Heart left ventricle (tissue), 16 donors: Measurements from ENCODE around the gene MXRA7. TPM values are rescaled to one million over a fixed set of nuclear protein-coding genes. Genes with fewer than 3 reads are reported as not detected.

Experiments
- ATAC-seq, 4 donors: fragments of 200-7000 bp; cut with Tn5 transposase; one replicate each; pipeline ENCODE4 v1.9.1; 2020 to 2022; ENCODE audit warnings: moderate library complexity in 4 of 4, mild to moderate bottlenecking in 3 of 4, moderate number of reproducible peaks in 1 of 4
- DNase-seq, 5 donors: peaks; one replicate each; pipeline ENCODE4 v3.0.0-alpha.2; 2020
- H3K27ac ChIP-seq, 12 donors: fragments of 200-600 bp; sonication (generic) in 4 of 12; one replicate each; pipeline versions ENCODE4 v1.5.0 to v1.8.0; 2016 to 2022; ENCODE audit warnings: mild to moderate bottlenecking in 2 of 12
- H3K27me3 ChIP-seq, 9 donors: fragments of 200-600 bp; sonication (generic) in 2 of 9; one replicate each; pipeline versions ENCODE4 v1.5.1 to v1.8.0; 2016 to 2022; ENCODE audit warnings: mild to moderate bottlenecking in 3 of 9
- H3K36me3 ChIP-seq, 9 donors: fragments of 200-600 bp; sonication (generic) in 2 of 9; one replicate each; pipeline versions ENCODE4 v1.5.0 to v1.8.0; 2018 to 2022; ENCODE audit warnings: mild to moderate bottlenecking in 2 of 9
- H3K4me1 ChIP-seq, 12 donors: fragments of 200-600 bp; sonication (generic) in 4 of 12; one replicate each; pipeline versions ENCODE4 v1.5.0 to v1.8.0; 2016 to 2022; ENCODE audit warnings: mild to moderate bottlenecking in 3 of 12
- H3K4me3 ChIP-seq, 12 donors: fragments of 200-600 bp; sonication (generic) in 4 of 12; one replicate each; pipeline versions ENCODE4 v1.5.0 to v1.8.0; 2017 to 2022; ENCODE audit warnings: mild to moderate bottlenecking in 9 of 12, moderate library complexity in 4 of 12
- H3K9me3 ChIP-seq, 12 donors: fragments of 200-600 bp; sonication (generic) in 4 of 12; one replicate each; pipeline versions ENCODE4 v1.5.0 to v1.8.0; 2016 to 2022; ENCODE audit warnings: mild to moderate bottlenecking in 1 of 12
- CTCF ChIP-seq, 12 donors: fragments of 200-600 bp; sonication (generic) in 4 of 12; IDR thresholded peaks; one replicate each; pipeline versions ENCODE4 v1.5.0 to v1.8.0; 2018 to 2022; ENCODE audit warnings: antibody characterized with exemption in 12 of 12, mild to moderate bottlenecking in 5 of 12
- POLR2A ChIP-seq, 2 donors: fragments of 450-650 bp; IDR thresholded peaks; one replicate each; pipeline ENCODE4 v1.6.1; 2017; ENCODE audit warnings: antibody characterized with exemption in 2 of 2, mild to moderate bottlenecking in 2 of 2, moderate library complexity in 2 of 2
- WGBS, 4 donors: extraction: QIAGEN DNeasy Blood & Tissue Kit in 2 of 4; methylation state at CpG; one replicate each; pipeline versions ENCODE4 v1.1.5 to v1.1.7; 2013 to 2018; 5-methylcytosine and 5-hydroxymethylcytosine counted together
- intact Hi-C, 10 donors: fragments of 100-400 bp; cut with DNase I; formaldehyde crosslinking; loops; one replicate each; pipeline versions ENCODE4 v1.11.1 to v1.14.2; 2022
- polyA plus RNA-seq, 2 donors: library from polyadenylated mRNA; stranded (reverse); fragments of 200-250 nt; gene quantifications; one replicate each; pipeline ENCODE4 v1.2.3, GENCODE V29; 2013
- total RNA-seq, 9 donors: library from RNA; depleted of rRNA in 2 of 9; stranded (reverse); fragments of >200 nt in 2 of 9; fragmentation: NEBNext Ultra II Directional in 3 of 9; extraction: Animal tissue kit (Norgen Biotek cat#: 25700) in 3 of 9; gene quantifications; one replicate each; pipeline versions ENCODE4 v1.1.0 to v1.2.4, GENCODE V29; 2016 to 2023
- donor health status: ischemic (EF 13 %, LVEDD 7.1; RV severe dilation, severe dysfunction).
- donor health status: healthy with polysubstance abuse.
- donor health status: DM: no; HTN: yes; CAD: no.
- donor health status: DM: no; HTN: no; CAD: no.
- donor health status: ischemic (EF 25% LVEDD 6.9; RV normal size, moderate dysfunction).
- donor health status: ischemic (EF 25% LVEDD 5.7; RV mildly dilated, moderate dysfunction).
- donor health status: healthy.
- donor health status: DM: yes; HTN: yes; CAD: no.
- donor health status: ischemic (EF 35%, LVEDD 5.7; RV mildly dilated, moderate dysfunction).
- donor health status: nonischemic (EF 11% LVEDD 7.7; RV severe dilation, severe dysfunction).
- donor health status: DM: yes; HTN: yes; CAD: no.
- donor health status: PGD.
- donor health status: ischemic (EF 29% LVEDD 5.4; RV normal size, mild dysfunction).
- donor health status: nonischemic (EF 23%, LVEDD 6.1; RV moderate dilation, normal function).

Gene MXRA7
- total and polyA plus RNA-seq, 11 donors, result 240 to 539 (median 460) TPM

GRCh38 chr17:76683011-76683755 is 27.6 kb downstream of the MXRA7 start:
- peaks cover 0 to 62% (median 35%) of the 10 kb centered on the region in 9 donors for H3K36me3 ChIP-seq
- peaks cover 14 to 78% (median 68%) of the 10 kb centered on the region in 12 donors for H3K4me1 ChIP-seq
- WGBS, 4 donors, result 63 to 70% (median 65%) methylated on average over 13 to 18 of the region's 18 CpGs
- H3K27ac ChIP-seq, result peak overlapping the region; percentile 36 to 99 (median 89)
- no peaks in the 10 kb centered on the region for H3K27me3 ChIP-seq
- intact Hi-C loops, result loop anchor here in 7 of 10 donors (5.0 to 10.0 kb wide), 5 partner anchors 34 to 161 kb away; partner anchors contain the start of genes MFSD11 (in 1 of the 7) and SRSF2 (in 1 of the 7)
- H3K9me3 ChIP-seq, result no peaks in the 10 kb centered on the region
- H3K4me3 ChIP-seq, result no peak overlapping the region
- ATAC-seq (no peak), DNase-seq (no peak)
- TF ChIP-seq POLR2A (IDR thresholded peaks at IDR 0.05) (no peak), CTCF (IDR thresholded peaks at IDR 0.05) (peak in 2 of 12 donors; percentile 11 to 23)

DNA sequence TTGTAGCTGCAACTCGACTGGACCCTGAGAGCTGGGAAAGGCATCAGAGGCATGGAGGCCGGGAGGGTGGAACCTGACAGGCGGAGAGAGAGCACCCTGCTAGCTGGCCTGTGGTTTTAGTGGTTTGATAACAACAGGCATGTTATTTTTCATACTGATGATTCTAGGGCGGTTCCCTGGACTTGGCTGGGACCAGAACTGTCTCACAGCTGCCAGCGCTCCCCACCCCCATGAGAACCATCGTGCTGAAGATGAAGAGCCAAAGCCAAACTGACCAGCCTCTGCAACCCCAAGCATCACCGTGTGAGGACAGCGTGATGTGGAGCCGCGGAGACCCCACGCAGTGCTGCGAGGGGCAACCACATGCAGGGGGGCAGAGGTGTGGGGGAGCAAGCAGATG is 28.5 kb downstream of the MXRA7 start:
- Histone ChIP-seq H3K27me3 (no peaks in the 10 kb centered on the region), H3K9me3 (no peaks in the 10 kb centered on the region), H3K36me3 (peaks cover 0 to 70% (median 43%) of the 10 kb centered on the region in 9 donors), H3K27ac (peak overlapping the region; percentile 36 to 99 (median 89)), H3K4me1 (peaks cover 14 to 69% (median 60%) of the 10 kb centered on the region in 12 donors), H3K4me3 (peak overlapping the region in 1 of 12 donors; percentile 3)
- ATAC-seq (peak; percentile 6 to 65 (median 46)), DNase-seq (peak in 4 of 5 donors; percentile 64 to 80 (median 72))
- 43 to 55% (median 49%) methylated on average over 12 of the region's 12 CpGs for WGBS, 4 donors
- TF ChIP-seq POLR2A (IDR thresholded peaks at IDR 0.05) (no peak), CTCF (IDR thresholded peaks at IDR 0.05) (no peak)
- intact Hi-C loops, result loop anchor here in 7 of 10 donors (5.0 to 10.0 kb wide), 5 partner anchors 35 to 160 kb away; partner anchors contain the start of genes MFSD11 (in 1 of the 7) and SRSF2 (in 1 of the 7)

DNA sequence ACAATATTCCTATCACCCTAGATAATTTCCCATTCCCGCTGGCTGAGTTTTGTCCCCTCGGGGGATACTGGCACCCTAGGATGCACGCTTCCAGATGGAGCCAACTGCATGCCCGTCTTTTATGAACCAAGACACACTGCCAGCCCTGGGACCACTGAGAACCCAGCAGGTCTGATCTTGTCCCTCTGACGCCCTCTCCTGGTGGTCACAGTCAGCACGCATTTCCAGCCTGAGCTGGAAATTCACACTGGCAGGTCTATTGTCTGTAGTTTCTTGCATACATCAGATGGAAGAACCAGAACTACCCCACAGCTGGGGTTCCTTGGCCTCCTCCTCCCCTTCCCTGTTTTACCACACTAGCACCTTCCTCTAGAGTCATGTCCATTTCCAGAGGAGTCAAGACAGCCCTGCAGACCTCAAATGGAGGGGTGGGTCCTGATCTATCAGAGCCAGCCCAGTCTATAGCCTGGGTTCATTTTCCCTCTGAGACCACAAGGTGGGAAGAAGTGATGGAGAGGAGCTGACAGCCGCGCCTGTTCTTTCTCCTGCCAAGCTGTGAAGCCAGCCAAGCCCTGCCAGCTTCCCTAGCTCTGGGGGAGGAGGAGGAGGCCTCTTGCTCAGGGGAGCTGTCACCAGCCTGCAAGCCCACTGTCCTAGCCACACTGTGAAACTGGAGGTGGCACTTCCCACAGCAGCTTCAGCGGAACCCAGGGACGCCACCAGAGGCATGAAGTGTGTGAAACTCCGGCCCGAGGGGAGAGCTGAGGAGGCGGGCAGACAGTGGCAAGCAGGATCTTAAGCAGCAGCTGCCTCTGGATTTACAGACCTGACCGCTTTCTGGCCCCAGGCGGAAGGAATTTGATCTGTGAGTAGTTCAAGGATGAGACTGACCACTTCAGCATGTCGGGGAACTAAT is 29.3 kb downstream of the MXRA7 start:
- Histone ChIP-seq H3K27ac (peak overlapping the region; percentile 36 to 99 (median 89)), H3K9me3 (no peaks in the 10 kb centered on the region), H3K4me1 (peaks cover 14 to 61% (median 51%) of the 10 kb centered on the region in 12 donors), H3K27me3 (no peaks in the 10 kb centered on the region), H3K4me3 (peak overlapping the region in 2 of 12 donors; percentile 1 to 3), H3K36me3 (peaks cover 0 to 76% (median 51%) of the 10 kb centered on the region in 9 donors)
- intact Hi-C loops, result loop anchor here in 7 of 10 donors (5.0 to 10.0 kb wide), 5 partner anchors 36 to 159 kb away; partner anchors contain the start of genes MFSD11 (in 1 of the 7) and SRSF2 (in 1 of the 7)
- DNase-seq (peak; percentile 69 to 82 (median 73)), ATAC-seq (peak; percentile 52 to 71 (median 60))
- TF ChIP-seq CTCF (IDR thresholded peaks at IDR 0.05) (peak; percentile 53 to 84 (median 74)), POLR2A (IDR thresholded peaks at IDR 0.05) (no peak)
- WGBS, 4 donors, result 41 to 50% (median 44%) methylated on average over 14 to 16 of the region's 16 CpGs
